Common myeloid progenitor, CD34-positive (primary cell): ENCODE measurements around the gene FAM25C.
A peak's percentile ranks its signal among the peaks of the same experiment; 100 is the strongest.
"Not testable (repeated sequence)": the region's sequence is repeated elsewhere in the genome, so short reads cannot be mapped to it uniquely, and the experiment has no call there.

Source experiments
- CTCF ChIA-PET: fragments of 350-600 bp; sonication (Branson Sonifier 250); formaldehyde crosslinking; loops from one replicate; lab custom pipeline; 2021; ENCODE audit warnings: antibody characterized with exemption; lab: Charles Lee
- POLR2A ChIA-PET: fragments of 350-600 bp; sonication (Branson Sonifier 250); formaldehyde crosslinking; loops from one replicate; lab custom pipeline; 2021; ENCODE audit warnings: antibody characterized with exemption; lab: Charles Lee
- DNase-seq, 3 donors: peaks; one replicate each; pipeline versions ENCODE4 v3.0.0 to v3.0.0-alpha.2; 2013
- H3K27ac ChIP-seq, 2 experiments: 1 replicate in 1 of 2; 2 replicates in 1 of 2; pipeline ENCODE4 v1.7.0; 2013; ENCODE audit warnings: inconsistent platforms in 2 of 2, low read length in 2 of 2, mild to moderate bottlenecking in 2 of 2, low read depth in 1 of 2, moderate library complexity in 1 of 2; ENCODE audit not compliant: severe bottlenecking in 2 of 2, insufficient read depth in 1 of 2, poor library complexity in 1 of 2
- H3K27me3 ChIP-seq, 5 experiments: replicated peaks in 2 of 5; 1 replicate in 3 of 5; 2 replicates in 2 of 5; pipeline versions ENCODE4 v1.6.1 to v1.7.0; 2013; ENCODE audit warnings: low read length in 4 of 5, mild to moderate bottlenecking in 2 of 5, moderate library complexity in 2 of 5, inconsistent platforms in 1 of 5; ENCODE audit not compliant: insufficient read depth in 5 of 5, control insufficient read depth in 4 of 5
- H3K36me3 ChIP-seq, 4 experiments: 1 replicate in 2 of 4; 2 replicates in 2 of 4; pipeline versions ENCODE4 v1.6.1 to v1.7.0; 2013; ENCODE audit warnings: low read length in 3 of 4, control low read depth in 1 of 4, mild to moderate bottlenecking in 1 of 4; ENCODE audit not compliant: control insufficient read depth in 4 of 4, insufficient read depth in 4 of 4
- H3K4me1 ChIP-seq, 4 experiments: 1 replicate in 3 of 4; 2 replicates in 1 of 4; pipeline versions ENCODE4 v1.6.1 to v1.7.1; 2013; ENCODE audit warnings: low read length in 3 of 4, mild to moderate bottlenecking in 3 of 4, control low read depth in 1 of 4, inconsistent platforms in 1 of 4, moderate library complexity in 1 of 4; ENCODE audit not compliant: control insufficient read depth in 4 of 4, insufficient read depth in 4 of 4; ENCODE audit errors: control extremely low read depth in 1 of 4
- H3K4me3 ChIP-seq, 7 experiments: 1 replicate in 4 of 7; 2 replicates in 3 of 7; pipeline versions ENCODE4 v1.5.1 to v1.7.0; 2013; ENCODE audit warnings: mild to moderate bottlenecking in 7 of 7, low read length in 6 of 7, moderate library complexity in 6 of 7, inconsistent platforms in 2 of 7, low read depth in 2 of 7, control low read depth in 1 of 7; ENCODE audit not compliant: insufficient read depth in 4 of 7, control insufficient read depth in 1 of 7; ENCODE audit errors: extremely low read depth in 1 of 7
- H3K9me3 ChIP-seq, 5 experiments: 1 replicate in 4 of 5; 2 replicates in 1 of 5; pipeline versions ENCODE4 v1.6.1 to v1.7.1; 2013; ENCODE audit warnings: low read length in 4 of 5, mild to moderate bottlenecking in 2 of 5, inconsistent platforms in 1 of 5, low read depth in 1 of 5, moderate library complexity in 1 of 5; ENCODE audit not compliant: control insufficient read depth in 4 of 5, insufficient read depth in 2 of 5; ENCODE audit errors: control extremely low read depth in 1 of 5
- WGBS: methylation state at CpG from one replicate; pipeline ENCODE4 v1.1.5; 2013; ENCODE audit not compliant: insufficient coverage; 5-methylcytosine and 5-hydroxymethylcytosine counted together

FAM25C gene

GRCh38 chr10:47959677-47960076 lies 39.9 kb downstream of the FAM25C start:
- H3K27ac ChIP-seq, H3K27me3 ChIP-seq, CTCF ChIA-PET, H3K9me3 ChIP-seq, H3K36me3 ChIP-seq, POLR2A ChIA-PET, DNase-seq, H3K4me3 ChIP-seq, H3K4me1 ChIP-seq: not testable (repeated sequence)
- 100% methylated on average over 1 of the region's 5 CpGs for WGBS

DNA sequence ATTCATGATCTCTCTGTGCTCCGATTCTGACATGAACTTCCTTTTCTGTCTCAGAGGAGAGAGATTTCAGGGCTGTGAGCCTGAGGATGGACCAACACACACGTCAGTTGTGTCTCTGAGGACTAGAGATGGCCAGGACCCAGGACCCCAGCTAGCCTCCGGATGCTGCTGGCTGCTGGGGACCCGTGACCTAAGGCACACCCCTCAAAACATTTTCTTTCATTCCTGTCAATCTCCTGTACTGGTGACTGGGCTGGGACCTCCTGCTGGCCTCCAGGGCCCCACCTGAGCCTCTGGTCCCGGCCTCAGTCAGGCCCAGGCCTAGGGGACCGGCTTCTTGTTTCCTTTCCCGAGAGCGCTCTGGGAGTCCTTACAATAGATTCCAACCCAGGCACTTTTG lies 42.4 kb downstream of the FAM25C start:
- CTCF ChIA-PET, POLR2A ChIA-PET, DNase-seq, H3K27ac ChIP-seq, H3K36me3 ChIP-seq, H3K9me3 ChIP-seq, H3K27me3 ChIP-seq, H3K4me3 ChIP-seq, H3K4me1 ChIP-seq: not testable (repeated sequence)
- WGBS, result 88% methylated on average over 1 of the region's 8 CpGs

DNA sequence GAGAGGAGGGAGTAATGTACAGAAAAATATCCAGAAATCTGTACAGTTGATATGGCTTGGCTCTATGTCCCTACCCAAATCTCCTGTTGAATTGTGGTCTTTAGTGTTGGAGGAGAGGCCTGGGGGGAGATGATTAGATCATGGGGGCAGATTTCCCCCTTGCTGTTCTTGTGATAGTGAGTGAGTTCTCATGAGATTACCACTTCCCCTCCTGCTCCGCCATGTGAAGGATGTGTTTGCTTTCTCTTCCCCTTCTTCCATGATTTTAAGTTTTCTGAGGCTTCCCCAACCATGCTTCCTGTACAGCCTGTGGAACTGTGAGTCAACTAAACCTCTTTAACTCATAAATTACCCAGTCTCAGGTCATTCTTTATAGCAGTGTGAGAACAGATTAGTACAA lies 52.2 kb downstream of the FAM25C start:
- CTCF ChIA-PET, H3K27me3 ChIP-seq, H3K4me3 ChIP-seq, H3K27ac ChIP-seq, H3K9me3 ChIP-seq, H3K4me1 ChIP-seq, POLR2A ChIA-PET, H3K36me3 ChIP-seq: not testable (repeated sequence)
- WGBS, result no CpG with 5 or more reads among the region's 1 CpG
- DNase-seq, result peak in 2 of 3 donors; percentile 24 to 46
